ENCODE data around the gene RLBP1.

RLBP1 gene

DNA sequence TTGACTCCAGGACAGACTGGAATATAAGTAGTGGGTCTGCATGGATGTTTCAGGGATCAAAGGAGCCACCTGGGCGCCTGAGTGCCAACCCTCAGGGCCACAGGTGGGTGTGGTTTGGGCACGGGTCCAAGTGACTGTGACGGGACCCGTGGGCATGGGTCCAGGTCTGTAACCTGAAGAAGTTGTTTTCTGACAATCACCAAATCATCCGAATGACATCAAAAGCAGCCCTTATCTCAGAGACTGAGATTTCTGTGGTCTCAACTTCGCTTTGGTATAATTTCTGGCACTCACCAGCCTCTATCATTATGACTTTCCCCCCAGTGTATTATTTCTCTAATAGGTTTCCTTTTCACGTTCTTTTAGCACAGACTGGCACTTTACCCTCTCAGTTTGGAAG is 24.4 kb downstream of the RLBP1 start:
- H3K79me2 ChIP-seq (ENCODE audit: insufficient read depth, low read depth) = no peaks in the 10 kb centered on the region
- no peak overlapping the region for H2AFZ ChIP-seq (ENCODE audit: low read depth)
- H3K9ac ChIP-seq = no peak overlapping the region; the same call in 1 of the 2 replicates
- peak overlapping the region; percentile 56 for H3K27ac ChIP-seq
- no peak overlapping the region for H3K4me3 ChIP-seq (IDR thresholded peaks at IDR 0.05; ENCODE audit: insufficient read depth, low read depth, low read length)
- peaks cover 46% of the 10 kb centered on the region for H3K4me1 ChIP-seq (ENCODE audit: low read depth, poor library complexity, severe bottlenecking)
- peaks cover 3% of the 10 kb centered on the region; the same call in 1 of the 2 replicates for H3K36me3 ChIP-seq (ENCODE audit: insufficient read depth)
- H4K20me1 ChIP-seq (ENCODE audit: insufficient read depth) = no peaks in the 10 kb centered on the region
- no peaks in the 10 kb centered on the region for H3K27me3 ChIP-seq (ENCODE audit: insufficient read depth, low read depth)
- TF ChIP-seq, protein P1, sequence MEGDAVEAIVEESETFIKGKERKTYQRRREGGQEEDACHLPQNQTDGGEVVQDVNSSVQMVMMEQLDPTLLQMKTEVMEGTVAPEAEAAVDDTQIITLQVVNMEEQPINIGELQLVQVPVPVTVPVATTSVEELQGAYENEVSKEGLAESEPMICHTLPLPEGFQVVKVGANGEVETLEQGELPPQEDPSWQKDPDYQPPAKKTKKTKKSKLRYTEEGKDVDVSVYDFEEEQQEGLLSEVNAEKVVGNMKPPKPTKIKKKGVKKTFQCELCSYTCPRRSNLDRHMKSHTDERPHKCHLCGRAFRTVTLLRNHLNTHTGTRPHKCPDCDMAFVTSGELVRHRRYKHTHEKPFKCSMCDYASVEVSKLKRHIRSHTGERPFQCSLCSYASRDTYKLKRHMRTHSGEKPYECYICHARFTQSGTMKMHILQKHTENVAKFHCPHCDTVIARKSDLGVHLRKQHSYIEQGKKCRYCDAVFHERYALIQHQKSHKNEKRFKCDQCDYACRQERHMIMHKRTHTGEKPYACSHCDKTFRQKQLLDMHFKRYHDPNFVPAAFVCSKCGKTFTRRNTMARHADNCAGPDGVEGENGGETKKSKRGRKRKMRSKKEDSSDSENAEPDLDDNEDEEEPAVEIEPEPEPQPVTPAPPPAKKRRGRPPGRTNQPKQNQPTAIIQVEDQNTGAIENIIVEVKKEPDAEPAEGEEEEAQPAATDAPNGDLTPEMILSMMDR (conservative IDR thresholded peaks at IDR 0.05; ENCODE audit: low read depth, low read length) = no peak
- peak overlapping the region; percentile 67 for H3K4me2 ChIP-seq

DNA sequence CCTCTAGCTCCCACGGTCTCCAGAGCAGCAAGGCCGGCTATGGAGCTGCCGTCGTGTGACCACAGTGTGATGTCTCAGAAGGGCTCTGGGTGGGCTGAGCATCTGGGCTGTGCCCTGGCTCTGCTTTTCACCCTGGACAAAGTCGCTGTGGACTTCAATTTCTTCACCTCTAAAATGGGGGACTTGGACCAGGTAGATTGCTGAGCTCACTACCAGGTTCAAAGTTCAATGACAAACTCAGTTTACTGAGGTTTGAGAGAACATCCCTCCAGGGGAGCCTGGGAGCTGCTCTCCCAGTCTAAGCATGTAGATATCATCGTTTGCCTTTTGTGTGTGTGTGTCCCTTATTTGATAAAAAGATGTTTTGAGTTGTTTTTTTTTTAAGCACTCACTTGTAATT is 25.1 kb downstream of the RLBP1 start:
- no peaks in the 10 kb centered on the region for H4K20me1 ChIP-seq (ENCODE audit: insufficient read depth)
- no peak overlapping the region for H3K4me3 ChIP-seq (IDR thresholded peaks at IDR 0.05; ENCODE audit: insufficient read depth, low read depth, low read length)
- H3K4me2 ChIP-seq = peak overlapping the region; percentile 67; the same call in 1 of the 2 replicates
- H3K4me1 ChIP-seq (ENCODE audit: low read depth, poor library complexity, severe bottlenecking) = peaks cover 46% of the 10 kb centered on the region
- H3K36me3 ChIP-seq (ENCODE audit: insufficient read depth) = peaks cover 3% of the 10 kb centered on the region; the same call in 1 of the 2 replicates
- H3K79me2 ChIP-seq (ENCODE audit: insufficient read depth, low read depth) = no peaks in the 10 kb centered on the region
- no peak overlapping the region for H3K9ac ChIP-seq
- H2AFZ ChIP-seq (ENCODE audit: low read depth) = no peak overlapping the region
- no peaks in the 10 kb centered on the region for H3K27me3 ChIP-seq (ENCODE audit: insufficient read depth, low read depth)
- TF ChIP-seq, protein P1 (conservative IDR thresholded peaks at IDR 0.05; ENCODE audit: low read depth, low read length) = no peak
- H3K27ac ChIP-seq = peak overlapping the region; percentile 56; the same call in 1 of the 2 replicates

DNA sequence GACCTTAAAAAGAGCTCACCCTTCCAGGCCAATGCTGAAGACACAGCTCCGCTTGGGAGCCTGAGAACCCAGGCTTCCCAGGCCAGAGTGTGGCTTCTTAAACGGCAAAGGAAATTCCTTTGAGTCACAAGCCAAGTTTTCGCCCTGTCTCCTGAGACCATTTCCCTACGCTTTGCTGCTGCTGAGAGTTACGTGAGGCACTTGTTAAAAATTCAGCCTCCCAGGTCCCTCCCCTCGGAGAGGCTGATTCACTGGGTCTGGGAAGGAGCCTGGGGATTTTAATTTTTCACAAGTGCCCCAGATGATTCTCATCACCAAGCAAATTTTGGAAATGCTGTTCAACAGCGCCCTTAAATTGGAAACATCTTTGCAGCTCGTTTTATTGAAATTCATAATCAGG is 25.5 kb downstream of the RLBP1 start:
- Histone ChIP-seq H3K4me3 (IDR thresholded peaks at IDR 0.05; ENCODE audit: insufficient read depth, low read depth, low read length) (no peak overlapping the region), H2AFZ (ENCODE audit: low read depth) (no peak overlapping the region), H3K4me1 (ENCODE audit: low read depth, poor library complexity, severe bottlenecking) (peaks cover 46% of the 10 kb centered on the region), H3K79me2 (ENCODE audit: insufficient read depth, low read depth) (no peaks in the 10 kb centered on the region), H3K4me2 (peak overlapping the region; percentile 67; the same call in 1 of the 2 replicates), H3K27me3 (ENCODE audit: insufficient read depth, low read depth) (no peaks in the 10 kb centered on the region), H4K20me1 (ENCODE audit: insufficient read depth) (no peaks in the 10 kb centered on the region), H3K9ac (no peak overlapping the region), H3K36me3 (ENCODE audit: insufficient read depth) (peaks cover 3% of the 10 kb centered on the region; the same call in 1 of the 2 replicates), H3K27ac (no peak overlapping the region)
- TF ChIP-seq, protein P1 (conservative IDR thresholded peaks at IDR 0.05; ENCODE audit: low read depth, low read length) = no peak

DNA sequence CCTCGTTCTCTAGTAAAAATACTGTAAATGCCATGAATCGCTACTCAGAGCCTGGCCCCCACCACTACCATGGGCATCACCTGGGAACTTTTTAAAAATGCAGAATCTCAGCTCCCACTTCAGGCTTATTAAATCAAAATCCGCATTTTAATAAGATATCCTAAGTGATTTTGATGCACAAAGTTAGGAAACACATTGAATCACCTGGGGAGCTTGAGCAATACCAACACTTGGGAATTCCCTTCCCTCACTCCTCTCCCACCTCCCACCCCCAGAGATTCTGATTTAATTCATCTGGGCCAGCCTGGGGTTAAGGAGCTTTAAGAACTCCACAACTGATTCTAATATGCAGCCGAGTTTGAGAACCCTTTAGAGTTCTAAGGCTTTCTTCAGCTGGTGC is 26.8 kb downstream of the RLBP1 start:
- peaks cover 3% of the 10 kb centered on the region; the same call in 1 of the 2 replicates for H3K36me3 ChIP-seq (ENCODE audit: insufficient read depth)
- TF ChIP-seq, protein P1 (conservative IDR thresholded peaks at IDR 0.05; ENCODE audit: low read depth, low read length) = no peak
- peaks cover 46% of the 10 kb centered on the region for H3K4me1 ChIP-seq (ENCODE audit: low read depth, poor library complexity, severe bottlenecking)
- H3K79me2 ChIP-seq (ENCODE audit: insufficient read depth, low read depth) = no peaks in the 10 kb centered on the region
- no peak overlapping the region for H2AFZ ChIP-seq (ENCODE audit: low read depth)
- no peak overlapping the region for H3K4me3 ChIP-seq (IDR thresholded peaks at IDR 0.05; ENCODE audit: insufficient read depth, low read depth, low read length)
- no peak overlapping the region for H3K9ac ChIP-seq
- no peak overlapping the region for H3K27ac ChIP-seq
- H3K4me2 ChIP-seq = no peak overlapping the region
- no peaks in the 10 kb centered on the region for H4K20me1 ChIP-seq (ENCODE audit: insufficient read depth)
- no peaks in the 10 kb centered on the region for H3K27me3 ChIP-seq (ENCODE audit: insufficient read depth, low read depth)

Data from KMS-11 (cell line).